RWPE2 (cell line): ENCODE data around the gene SCOC.

ENCODE experiments used
- ATAC-seq: fragments of 200-7000 bp; cut with Tn5 transposase; 3 replicates; pipeline ENCODE4 v1.9.1; 2021; ENCODE audit warnings: low read depth
- DNase-seq: peaks from one replicate; pipeline ENCODE4 v3.0.0-alpha.2; 2020; ENCODE audit warnings: low spot score
- H3K27ac ChIP-seq: fragments of 450-650 bp; 2 replicates; pipeline ENCODE4 v1.5.1; 2017; ENCODE audit warnings: mild to moderate bottlenecking; ENCODE audit not compliant: poor library complexity, severe bottlenecking
- H3K27me3 ChIP-seq: fragments of 250-450 bp; sonication (Bioruptor Pico); 2 replicates; pipeline ENCODE4 v1.5.1; 2021; ENCODE audit warnings: mild to moderate bottlenecking, moderate library complexity; ENCODE audit not compliant: insufficient read depth, poor library complexity, severe bottlenecking
- H3K36me3 ChIP-seq: fragments of 250-450 bp; sonication (Bioruptor Pico); 2 replicates; pipeline ENCODE4 v1.5.1; 2020; ENCODE audit warnings: low read depth, mild to moderate bottlenecking, moderate library complexity
- H3K4me1 ChIP-seq: fragments of 250-450 bp; sonication (Bioruptor Pico); 2 replicates; pipeline ENCODE4 v1.5.1; 2021; ENCODE audit warnings: mild to moderate bottlenecking, moderate library complexity; ENCODE audit not compliant: insufficient read depth, poor library complexity, severe bottlenecking
- H3K4me3 ChIP-seq: fragments of 250-450 bp; sonication (Bioruptor Pico); 2 replicates; pipeline ENCODE4 v1.5.1; 2021; ENCODE audit warnings: mild to moderate bottlenecking, moderate library complexity; ENCODE audit not compliant: severe bottlenecking
- H3K9me3 ChIP-seq: fragments of 250-450 bp; sonication (Bioruptor Pico); 2 replicates; pipeline ENCODE4 v1.5.1; 2021; ENCODE audit warnings: mild to moderate bottlenecking, moderate library complexity; ENCODE audit not compliant: severe bottlenecking
- CTCF ChIP-seq: fragments of 450-650 bp; IDR thresholded peaks from one replicate; pipeline ENCODE4 v1.5.1; 2017; ENCODE audit warnings: mild to moderate bottlenecking, moderate library complexity; ENCODE audit not compliant: poor library complexity, severe bottlenecking

Gene SCOC

GRCh38 chr4:140359562-140360427 is 13.7 kb upstream of the SCOC start:
- Histone ChIP-seq H3K36me3 (no peaks in the 10 kb centered on the region), H3K9me3 (no peaks in the 10 kb centered on the region), H3K4me3 (no peak overlapping the region), H3K4me1 (no peaks in the 10 kb centered on the region), H3K27me3 (no peaks in the 10 kb centered on the region), H3K27ac (no peak overlapping the region)
- DNase-seq (peak; percentile 78), ATAC-seq (peak; percentile 97)
- peak; percentile 95 for TF ChIP-seq CTCF

GRCh38 chr4:140361099-140361498 is 12.3 kb upstream of the SCOC start:
- no peak for ATAC-seq
- Histone ChIP-seq H3K4me1 (no peaks in the 10 kb centered on the region), H3K27ac (no peak overlapping the region), H3K27me3 (no peaks in the 10 kb centered on the region), H3K9me3 (no peaks in the 10 kb centered on the region), H3K4me3 (no peak overlapping the region), H3K36me3 (no peaks in the 10 kb centered on the region)
- DNase-seq, result no peak
- no peak for TF ChIP-seq CTCF

- no peaks in the 10 kb centered on the region for H3K9me3 ChIP-seq
- H3K27ac ChIP-seq, result no peak overlapping the region
- H3K27me3 ChIP-seq, result no peaks in the 10 kb centered on the region
- H3K4me1 ChIP-seq, result peaks cover 7% of the 10 kb centered on the region
- ATAC-seq (no peak), DNase-seq (no peak)
- no peaks in the 10 kb centered on the region for H3K36me3 ChIP-seq
- no peak overlapping the region for H3K4me3 ChIP-seq
- no peak for TF ChIP-seq CTCF
Observed at GRCh38 chr4:140363051-140363450, 10.4 kb upstream of the SCOC start.

- DNase-seq (no peak), ATAC-seq (no peak)
- no peak for TF ChIP-seq CTCF
- no peaks in the 10 kb centered on the region for H3K9me3 ChIP-seq
- H3K4me1 ChIP-seq, result peaks cover 12% of the 10 kb centered on the region
- no peak overlapping the region for H3K27ac ChIP-seq
- H3K27me3 ChIP-seq, result no peaks in the 10 kb centered on the region
- no peaks in the 10 kb centered on the region for H3K36me3 ChIP-seq
- no peak overlapping the region for H3K4me3 ChIP-seq
Observed at GRCh38 chr4:140363558-140363957, 9.9 kb upstream of the SCOC start.

- H3K9me3 ChIP-seq, result no peaks in the 10 kb centered on the region
- ATAC-seq (peak; percentile 83), DNase-seq (no peak)
- no peak overlapping the region for H3K4me3 ChIP-seq
- H3K27ac ChIP-seq, result peak overlapping the region; percentile 37
- H3K4me1 ChIP-seq, result peaks cover 15% of the 10 kb centered on the region
- H3K36me3 ChIP-seq, result no peaks in the 10 kb centered on the region
- H3K27me3 ChIP-seq, result no peaks in the 10 kb centered on the region
- no peak for TF ChIP-seq CTCF
Observed at GRCh38 chr4:140367738-140368137, 5.7 kb upstream of the SCOC start.
